ENCODE measurements around the gene CCDC83.

DNA sequence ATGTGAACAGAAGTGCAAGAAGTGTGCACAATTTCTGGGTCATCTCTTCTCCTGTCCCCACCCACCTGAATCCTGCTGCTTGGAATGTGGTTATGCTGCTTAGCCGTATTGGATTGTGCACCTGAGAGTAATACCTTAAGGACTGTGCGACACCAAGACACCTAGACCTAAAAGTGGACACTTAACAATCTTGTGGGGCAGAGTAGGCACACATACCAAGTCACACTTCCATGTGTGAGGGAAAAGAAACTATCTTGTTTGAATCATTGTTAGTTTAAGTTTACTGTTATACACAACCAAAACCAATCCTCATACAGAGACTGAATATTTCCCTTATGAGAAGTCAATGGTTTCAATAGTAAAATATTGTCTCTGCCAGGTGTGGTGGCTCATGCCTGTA is 93.7 kb downstream of the CCDC83 start:
- no peak for TF ChIP-seq ARNTL (CRISPR knock-in tag; IDR thresholded peaks at IDR 0.05; ENCODE audit: borderline replicate concordance, low read depth)
- TF ChIP-seq, protein P1, sequence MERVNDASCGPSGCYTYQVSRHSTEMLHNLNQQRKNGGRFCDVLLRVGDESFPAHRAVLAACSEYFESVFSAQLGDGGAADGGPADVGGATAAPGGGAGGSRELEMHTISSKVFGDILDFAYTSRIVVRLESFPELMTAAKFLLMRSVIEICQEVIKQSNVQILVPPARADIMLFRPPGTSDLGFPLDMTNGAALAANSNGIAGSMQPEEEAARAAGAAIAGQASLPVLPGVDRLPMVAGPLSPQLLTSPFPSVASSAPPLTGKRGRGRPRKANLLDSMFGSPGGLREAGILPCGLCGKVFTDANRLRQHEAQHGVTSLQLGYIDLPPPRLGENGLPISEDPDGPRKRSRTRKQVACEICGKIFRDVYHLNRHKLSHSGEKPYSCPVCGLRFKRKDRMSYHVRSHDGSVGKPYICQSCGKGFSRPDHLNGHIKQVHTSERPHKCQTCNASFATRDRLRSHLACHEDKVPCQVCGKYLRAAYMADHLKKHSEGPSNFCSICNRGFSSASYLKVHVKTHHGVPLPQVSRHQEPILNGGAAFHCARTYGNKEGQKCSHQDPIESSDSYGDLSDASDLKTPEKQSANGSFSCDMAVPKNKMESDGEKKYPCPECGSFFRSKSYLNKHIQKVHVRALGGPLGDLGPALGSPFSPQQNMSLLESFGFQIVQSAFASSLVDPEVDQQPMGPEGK (CRISPR knock-in tag; IDR thresholded peaks at IDR 0.05; ENCODE audit: borderline replicate concordance): no peak
- TF ChIP-seq OSR1 (CRISPR knock-in tag; IDR thresholded peaks at IDR 0.05): no peak
- no peak for TF ChIP-seq PPARA (CRISPR knock-in tag; IDR thresholded peaks at IDR 0.05; ENCODE audit: borderline replicate concordance)
- TF ChIP-seq, protein P2, sequence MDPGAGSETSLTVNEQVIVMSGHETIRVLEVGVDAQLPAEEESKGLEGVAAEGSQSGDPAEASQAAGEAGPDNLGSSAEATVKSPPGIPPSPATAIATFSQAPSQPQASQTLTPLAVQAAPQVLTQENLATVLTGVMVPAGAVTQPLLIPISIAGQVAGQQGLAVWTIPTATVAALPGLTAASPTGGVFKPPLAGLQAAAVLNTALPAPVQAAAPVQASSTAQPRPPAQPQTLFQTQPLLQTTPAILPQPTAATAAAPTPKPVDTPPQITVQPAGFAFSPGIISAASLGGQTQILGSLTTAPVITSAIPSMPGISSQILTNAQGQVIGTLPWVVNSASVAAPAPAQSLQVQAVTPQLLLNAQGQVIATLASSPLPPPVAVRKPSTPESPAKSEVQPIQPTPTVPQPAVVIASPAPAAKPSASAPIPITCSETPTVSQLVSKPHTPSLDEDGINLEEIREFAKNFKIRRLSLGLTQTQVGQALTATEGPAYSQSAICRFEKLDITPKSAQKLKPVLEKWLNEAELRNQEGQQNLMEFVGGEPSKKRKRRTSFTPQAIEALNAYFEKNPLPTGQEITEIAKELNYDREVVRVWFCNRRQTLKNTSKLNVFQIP (CRISPR knock-in tag; IDR thresholded peaks at IDR 0.05; ENCODE audit: borderline replicate concordance, low read depth): no peak
- no peak for TF ChIP-seq CREB5 (CRISPR knock-in tag; IDR thresholded peaks at IDR 0.05; ENCODE audit: low read depth)

Data from SK-N-SH treated with all-trans-retinoic acid at 6 μM for 48 hours (cell line).